SK-N-SH treated with all-trans-retinoic acid at 6 μM for 48 hours (cell line): Measurements from ENCODE around the gene TMOD2.

Experiments used
- ATAC-seq: fragments of 200-7000 bp; cut with Tn5 transposase; 3 replicates; pipeline ENCODE4 v1.9.1; 2020; ENCODE audit warnings: mild to moderate bottlenecking, moderate library complexity
- BACH2 ChIP-seq: fragments of 250-450 bp; sonication (Bioruptor Pico); IDR thresholded peaks from 2 replicates; pipeline ENCODE4 v1.9.0; 2021; ENCODE audit warnings: mild to moderate bottlenecking, borderline replicate concordance
- CREB5 ChIP-seq: fragments of 250-450 bp; sonication (Bioruptor Pico); IDR thresholded peaks from 2 replicates; pipeline ENCODE4 v1.5.1; 2020; ENCODE audit warnings: low read depth, mild to moderate bottlenecking, moderate library complexity
- CSRNP3 ChIP-seq: fragments of 250-450 bp; sonication (Bioruptor Pico); IDR thresholded peaks from 2 replicates; pipeline ENCODE4 v1.5.1; 2021; ENCODE audit warnings: mild to moderate bottlenecking, moderate library complexity
- ESRRG ChIP-seq: fragments of 250-450 bp; sonication (Bioruptor Pico); IDR thresholded peaks from 2 replicates; pipeline ENCODE4 v1.6.1; 2021; ENCODE audit warnings: mild to moderate bottlenecking
- ISL1 ChIP-seq: fragments of 250-450 bp; sonication (Bioruptor Pico); IDR thresholded peaks from 2 replicates; pipeline ENCODE4 v2.1.2; 2022; ENCODE audit warnings: mild to moderate bottlenecking, moderate library complexity
- OSR1 ChIP-seq: fragments of 250-450 bp; sonication (Bioruptor Pico); IDR thresholded peaks from 2 replicates; pipeline ENCODE4 v1.8.0; 2022; ENCODE audit warnings: moderate library complexity, mild to moderate bottlenecking, inconsistent platforms
- PATZ1 ChIP-seq: fragments of 250-450 bp; sonication (Bioruptor Pico); IDR thresholded peaks from 2 replicates; pipeline ENCODE4 v1.8.0; 2020; ENCODE audit warnings: mild to moderate bottlenecking, moderate library complexity, borderline replicate concordance
- POU6F1 ChIP-seq: fragments of 250-450 bp; sonication (Bioruptor Pico); IDR thresholded peaks from 2 replicates; pipeline ENCODE4 v1.8.0; 2021; ENCODE audit warnings: low read depth, mild to moderate bottlenecking, moderate library complexity, borderline replicate concordance
- PPARA ChIP-seq: fragments of 250-450 bp; sonication (Bioruptor Pico); IDR thresholded peaks from 2 replicates; pipeline ENCODE4 v1.5.0; 2020; ENCODE audit warnings: mild to moderate bottlenecking, borderline replicate concordance
- RARB ChIP-seq: fragments of 250-450 bp; sonication (Bioruptor Pico); IDR thresholded peaks from 2 replicates; pipeline ENCODE4 v1.8.0; 2021; ENCODE audit warnings: mild to moderate bottlenecking, moderate library complexity
- SNAI2 ChIP-seq: fragments of 250-450 bp; sonication (Bioruptor Pico); IDR thresholded peaks from 2 replicates; pipeline ENCODE4 v1.5.0; 2020; ENCODE audit warnings: mild to moderate bottlenecking, moderate library complexity
- TCF4 ChIP-seq: fragments of 250-450 bp; sonication (Bioruptor Pico); IDR thresholded peaks from 2 replicates; pipeline ENCODE4 v1.8.0; 2021; ENCODE audit warnings: mild to moderate bottlenecking, moderate library complexity, borderline replicate concordance
- TOX ChIP-seq: fragments of 250-450 bp; sonication (Bioruptor Pico); IDR thresholded peaks from 2 replicates; pipeline ENCODE4 v1.8.0; 2021; ENCODE audit warnings: mild to moderate bottlenecking, moderate library complexity, borderline replicate concordance
- TSHZ2 ChIP-seq: fragments of 250-450 bp; sonication (Bioruptor Pico); IDR thresholded peaks from 2 replicates; pipeline ENCODE4 v1.5.0; 2020; ENCODE audit warnings: mild to moderate bottlenecking, moderate library complexity
- ZC3H10 ChIP-seq: fragments of 250-450 bp; sonication (Bioruptor Pico); IDR thresholded peaks from 2 replicates; pipeline ENCODE4 v1.5.1; 2021; ENCODE audit warnings: mild to moderate bottlenecking, moderate library complexity
- ZFP3 ChIP-seq: fragments of 250-450 bp; sonication (Bioruptor Pico); IDR thresholded peaks from 2 replicates; pipeline ENCODE4 v1.5.0; 2020; ENCODE audit warnings: mild to moderate bottlenecking, moderate library complexity
- ZFP30 ChIP-seq: fragments of 450-650 bp; formaldehyde crosslinking; IDR thresholded peaks from 2 replicates; pipeline ENCODE4 v1.5.0; 2022; ENCODE audit warnings: mild to moderate bottlenecking, moderate library complexity
- ZNF565 ChIP-seq: fragments of 450-650 bp; formaldehyde crosslinking; conservative IDR thresholded peaks from 2 replicates; pipeline ENCODE4 v1.5.0; 2020; ENCODE audit warnings: low read depth, mild to moderate bottlenecking, moderate library complexity
- ZNF8 ChIP-seq: fragments of 450-650 bp; formaldehyde crosslinking; IDR thresholded peaks from 2 replicates; pipeline ENCODE4 v1.5.0; 2020; ENCODE audit warnings: mild to moderate bottlenecking, moderate library complexity

Gene TMOD2

GRCh38 chr15:51842265-51842664 is 90.9 kb downstream of the TMOD2 start:
- TF ChIP-seq ESRRG (CRISPR knock-in tag), result no peak
- no peak for TF ChIP-seq ZC3H10 (CRISPR knock-in tag)
- no peak for ATAC-seq

- ATAC-seq, result peak; percentile 27
- no peak for TF ChIP-seq OSR1
- peak; percentile 23; the same call in 1 of the 2 replicates for TF ChIP-seq ZNF8
- TF ChIP-seq ZFP30, result no peak
- TF ChIP-seq ZFP3 (CRISPR knock-in tag), result no peak
- TF ChIP-seq CSRNP3 (CRISPR knock-in tag), result no peak
- TF ChIP-seq TSHZ2 (CRISPR knock-in tag), result no peak
- TF ChIP-seq ZNF565 (CRISPR knock-in tag), result no peak
- no peak for TF ChIP-seq ESRRG (CRISPR knock-in tag)
- no peak for TF ChIP-seq RARB (CRISPR knock-in tag)
- TF ChIP-seq, all 23 proteins: peak for 1
Observed at GRCh38 chr15:51842852-51843737, 91.7 kb downstream of the TMOD2 start.

- TF ChIP-seq ISL1 (CRISPR knock-in tag) (no peak), CSRNP3 (CRISPR knock-in tag) (no peak), OSR1 (no peak), TOX (CRISPR knock-in tag) (no peak), ESRRG (CRISPR knock-in tag) (no peak), PPARA (no peak), ZFP3 (CRISPR knock-in tag) (no peak), CREB5 (no peak), SNAI2 (CRISPR knock-in tag) (no peak), TCF4 (CRISPR knock-in tag) (no peak), PATZ1 (no peak), BACH2 (no peak), POU6F1 (no peak)
- peak; percentile 36 for ATAC-seq
Observed at GRCh38 chr15:51844747-51845426, 93.5 kb downstream of the TMOD2 start.
